Sigmoid colon (tissue), 7 donors: ENCODE data around the gene AADACL4. TPM values are rescaled to one million over a fixed set of nuclear protein-coding genes. Genes with fewer than 3 reads are reported as not detected.

Experiments
- DNase-seq: peaks from one replicate; pipeline ENCODE4 v3.0.0-alpha.2; 2019
- H3K27ac ChIP-seq, 4 donors: fragments of 200-600 bp; sonication (generic); one replicate each; pipeline ENCODE4 v1.5.1; 2016 to 2019; ENCODE audit warnings: mild to moderate bottlenecking in 1 of 4
- H3K27me3 ChIP-seq, 3 donors: fragments of 200-600 bp; sonication (generic); one replicate each; pipeline ENCODE4 v1.5.1; 2019; ENCODE audit warnings: mild to moderate bottlenecking in 1 of 3
- H3K36me3 ChIP-seq, 4 donors: fragments of 200-600 bp; sonication (generic); one replicate each; pipeline ENCODE4 v1.5.1; 2016 to 2019
- H3K4me1 ChIP-seq, 4 donors: fragments of 200-600 bp; sonication (generic); one replicate each; pipeline ENCODE4 v1.5.1; 2017 to 2019
- H3K4me3 ChIP-seq, 4 donors: fragments of 200-600 bp; sonication (generic); one replicate each; pipeline ENCODE4 v1.5.1; 2017 to 2019; ENCODE audit warnings: mild to moderate bottlenecking in 2 of 4, moderate library complexity in 1 of 4
- H3K9me3 ChIP-seq, 4 donors: fragments of 200-600 bp in 3 of 4; sonication (generic) in 3 of 4; one replicate each; pipeline versions ENCODE4 v1.5.1 to v1.6.1; 2013 to 2019
- EP300 ChIP-seq, 4 donors: sonication (generic); formaldehyde crosslinking; IDR thresholded peaks; one replicate each; pipeline ENCODE4 v1.6.1; 2017; ENCODE audit warnings: antibody characterized with exemption in 4 of 4
- POLR2A ChIP-seq, 2 donors: fragments of 450-650 bp; IDR thresholded peaks; one replicate each; pipeline ENCODE4 v1.6.1; 2016; ENCODE audit warnings: antibody characterized with exemption in 2 of 2, mild to moderate bottlenecking in 2 of 2, moderate library complexity in 2 of 2
- POLR2AphosphoS5 ChIP-seq, 4 donors: sonication (generic); formaldehyde crosslinking; IDR thresholded peaks; one replicate each; pipeline ENCODE4 v1.6.1; 2017; ENCODE audit warnings: antibody characterized with exemption in 4 of 4
- WGBS, 2 donors: extraction: QIAGEN DNeasy Blood & Tissue Kit; methylation state at CpG; one replicate each; pipeline ENCODE4 v1.1.7; 2013; 5-methylcytosine and 5-hydroxymethylcytosine counted together
- intact Hi-C: fragments of 100-400 bp; cut with DNase I; formaldehyde crosslinking; loops from one replicate; pipeline ENCODE4 v1.15.1; 2023
- polyA plus RNA-seq, 3 donors: library from polyadenylated mRNA; stranded (reverse); fragments of 200-250 nt; gene quantifications; one replicate each; pipeline ENCODE4 v1.2.3, GENCODE V29; 2013
- total RNA-seq, 4 donors: library from RNA; depleted of rRNA; stranded (reverse); fragments of >200 nt; gene quantifications; one replicate each; pipeline ENCODE4 v1.1.0, GENCODE V29; 2016
- TF ChIP-seq, protein P1 (sequence below), 4 experiments: fragments of 450-650 bp in 3 of 4; fragments of 200-600 bp in 1 of 4; IDR thresholded peaks; one replicate each; pipeline ENCODE4 v1.5.1; 2016 to 2019; ENCODE audit warnings: antibody characterized with exemption in 4 of 4, mild to moderate bottlenecking in 3 of 4, moderate library complexity in 2 of 4
- donor health status: healthy with polysubstance abuse.
- donor health status: Bipolar disorder and iron deficiency.
- donor health status: healthy.

The AADACL4 gene
- total and polyA plus RNA-seq, 7 donors: 0.04 TPM; not detected in 6

- TF ChIP-seq POLR2A (IDR thresholded peaks at IDR 0.05) (peak in 1 of 2 donors; percentile 7), POLR2AphosphoS5 (IDR thresholded peaks at IDR 0.05) (peak; percentile 83 to 95 (median 86)), EP300 (IDR thresholded peaks at IDR 0.05) (peak in 2 of 4 donors; percentile 80 to 88)
- TF ChIP-seq, protein P1, sequence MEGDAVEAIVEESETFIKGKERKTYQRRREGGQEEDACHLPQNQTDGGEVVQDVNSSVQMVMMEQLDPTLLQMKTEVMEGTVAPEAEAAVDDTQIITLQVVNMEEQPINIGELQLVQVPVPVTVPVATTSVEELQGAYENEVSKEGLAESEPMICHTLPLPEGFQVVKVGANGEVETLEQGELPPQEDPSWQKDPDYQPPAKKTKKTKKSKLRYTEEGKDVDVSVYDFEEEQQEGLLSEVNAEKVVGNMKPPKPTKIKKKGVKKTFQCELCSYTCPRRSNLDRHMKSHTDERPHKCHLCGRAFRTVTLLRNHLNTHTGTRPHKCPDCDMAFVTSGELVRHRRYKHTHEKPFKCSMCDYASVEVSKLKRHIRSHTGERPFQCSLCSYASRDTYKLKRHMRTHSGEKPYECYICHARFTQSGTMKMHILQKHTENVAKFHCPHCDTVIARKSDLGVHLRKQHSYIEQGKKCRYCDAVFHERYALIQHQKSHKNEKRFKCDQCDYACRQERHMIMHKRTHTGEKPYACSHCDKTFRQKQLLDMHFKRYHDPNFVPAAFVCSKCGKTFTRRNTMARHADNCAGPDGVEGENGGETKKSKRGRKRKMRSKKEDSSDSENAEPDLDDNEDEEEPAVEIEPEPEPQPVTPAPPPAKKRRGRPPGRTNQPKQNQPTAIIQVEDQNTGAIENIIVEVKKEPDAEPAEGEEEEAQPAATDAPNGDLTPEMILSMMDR (IDR thresholded peaks at IDR 0.05): no peak
- peak; percentile 97 for DNase-seq
- Histone ChIP-seq H3K9me3 (no peaks in the 10 kb centered on the region), H3K36me3 (no peaks in the 10 kb centered on the region), H3K4me1 (peaks cover 0 to 100% (median 98%) of the 10 kb centered on the region in 4 donors), H3K27me3 (no peaks in the 10 kb centered on the region), H3K4me3 (peak overlapping the region; percentile 10 to 47 (median 42)), H3K27ac (peak overlapping the region; percentile 90 to 99 (median 94))
- 16 to 28% methylated on average over 39 of the region's 39 CpGs for WGBS, 2 donors
- intact Hi-C loops: loop anchor here (5.0 kb wide), 1 partner anchor 119 kb away; no protein-coding TSS in a partner anchor
Observed at GRCh38 chr1:12596007-12596821, 47.7 kb upstream of the AADACL4 start.

- peak; percentile 84 for DNase-seq
- Histone ChIP-seq H3K27ac (peak overlapping the region; percentile 90 to 99 (median 94)), H3K36me3 (no peaks in the 10 kb centered on the region), H3K9me3 (no peaks in the 10 kb centered on the region), H3K4me1 (peaks cover 0 to 100% (median 98%) of the 10 kb centered on the region in 4 donors), H3K4me3 (no peak overlapping the region), H3K27me3 (no peaks in the 10 kb centered on the region)
- WGBS, 2 donors: 47 to 63% methylated on average over 10 of the region's 10 CpGs
- TF ChIP-seq POLR2AphosphoS5 (IDR thresholded peaks at IDR 0.05): peak in 2 of 4 donors; percentile 27 to 46
- TF ChIP-seq, protein P1 (IDR thresholded peaks at IDR 0.05): no peak
- TF ChIP-seq EP300 (IDR thresholded peaks at IDR 0.05): peak in 2 of 4 donors; percentile 12 to 53
- intact Hi-C loops: loop anchor here (5.0 kb wide), 1 partner anchor 120 kb away; no protein-coding TSS in a partner anchor
Observed at GRCh38 chr1:12597792-12598191, 46.1 kb upstream of the AADACL4 start.

GRCh38 chr1:12598974-12599373 lies 44.9 kb upstream of the AADACL4 start:
- WGBS, 2 donors: 73 to 80% methylated on average over 6 of the region's 6 CpGs
- intact Hi-C loops: loop anchor here (5.0 kb wide), 1 partner anchor 122 kb away; no protein-coding TSS in a partner anchor

GRCh38 chr1:12599657-12600056 lies 44.2 kb upstream of the AADACL4 start:
- H3K27ac ChIP-seq: peak overlapping the region; percentile 90 to 99 (median 94)
- 84 to 85% methylated on average over 5 of the region's 5 CpGs for WGBS, 2 donors

More at GRCh38 chr1:12598974-12599373, 44.9 kb upstream of the AADACL4 start:
- no peak for DNase-seq
- Histone ChIP-seq H3K4me1 (peaks cover 0 to 100% (median 98%) of the 10 kb centered on the region in 4 donors), H3K9me3 (no peaks in the 10 kb centered on the region), H3K36me3 (no peaks in the 10 kb centered on the region), H3K4me3 (no peak overlapping the region), H3K27me3 (no peaks in the 10 kb centered on the region), H3K27ac (peak overlapping the region; percentile 90 to 99 (median 94))
- TF ChIP-seq EP300 (IDR thresholded peaks at IDR 0.05) (no peak), POLR2AphosphoS5 (IDR thresholded peaks at IDR 0.05) (no peak), POLR2A (IDR thresholded peaks at IDR 0.05) (no peak)
- TF ChIP-seq, protein P1 (IDR thresholded peaks at IDR 0.05): no peak

GRCh38 chr1:12600335-12600734 lies 43.5 kb upstream of the AADACL4 start:
- peak overlapping the region; percentile 90 to 99 (median 94) for H3K27ac ChIP-seq
- H3K36me3 ChIP-seq: no peaks in the 10 kb centered on the region
- intact Hi-C loops: no loop called here
- peaks cover 0 to 97% (median 94%) of the 10 kb centered on the region in 4 donors for H3K4me1 ChIP-seq
- H3K27me3 ChIP-seq: no peaks in the 10 kb centered on the region
- 61 to 70% methylated on average over 7 of the region's 7 CpGs for WGBS, 2 donors
- TF ChIP-seq, protein P1 (IDR thresholded peaks at IDR 0.05): no peak
- peak in 2 of 4 donors; percentile 8 to 18 for TF ChIP-seq POLR2AphosphoS5 (IDR thresholded peaks at IDR 0.05)
- no peaks in the 10 kb centered on the region for H3K9me3 ChIP-seq
- no peak overlapping the region for H3K4me3 ChIP-seq
- DNase-seq: peak; percentile 87

More at GRCh38 chr1:12599657-12600056, 44.2 kb upstream of the AADACL4 start:
- Histone ChIP-seq H3K4me3 (no peak overlapping the region), H3K9me3 (no peaks in the 10 kb centered on the region), H3K27me3 (no peaks in the 10 kb centered on the region), H3K36me3 (no peaks in the 10 kb centered on the region), H3K4me1 (peaks cover 0 to 100% (median 98%) of the 10 kb centered on the region in 4 donors)
- DNase-seq: no peak
- intact Hi-C loops: loop anchor here (5.0 kb wide), 1 partner anchor 122 kb away; no protein-coding TSS in a partner anchor
- TF ChIP-seq POLR2AphosphoS5 (IDR thresholded peaks at IDR 0.05) (no peak), EP300 (IDR thresholded peaks at IDR 0.05) (no peak)
